Astrocyte of the cerebellum (primary cell): ENCODE data around the gene MTREX.

ENCODE experiments used
- DNase-seq: peaks from one replicate; pipeline ENCODE4 v3.0.0-alpha.2; 2011; ENCODE audit warnings: low read depth
- H3K4me3 ChIP-seq: 2 replicates; pipeline ENCODE4 v1.5.1; 2011; ENCODE audit warnings: mild to moderate bottlenecking, low read depth, low read length, moderate library complexity
- CTCF ChIP-seq: IDR thresholded peaks from 2 replicates; pipeline ENCODE4 v1.5.1; 2012; ENCODE audit warnings: low read length, low read depth, moderate library complexity, mild to moderate bottlenecking; ENCODE audit errors: missing control alignments
- in situ Hi-C: cut with HindIII; loops from 2 replicates; pipeline ENCODE4 v1.10.0; 2017; ENCODE audit warnings: low sequenced_read_pairs

The MTREX gene

DNA sequence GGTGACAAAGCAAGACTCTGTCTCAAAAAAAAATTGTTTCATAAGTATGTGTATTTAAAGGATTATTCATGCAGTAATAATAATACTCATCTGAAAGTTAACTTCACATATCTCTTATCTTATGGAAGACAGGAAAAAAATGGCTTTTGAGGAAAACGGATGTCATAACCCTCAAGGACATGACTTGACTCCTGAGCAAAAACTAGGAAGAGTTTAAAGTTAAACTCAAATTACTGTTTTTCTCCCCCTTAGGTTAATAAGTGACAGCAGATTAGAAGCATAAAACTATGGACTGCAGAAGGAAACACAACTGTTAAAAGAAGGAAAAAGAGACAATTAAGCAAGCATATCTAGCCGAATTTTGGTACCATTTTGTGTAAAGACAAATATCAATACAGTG is 16.8 kb upstream of the MTREX start:
- DNase-seq, result no peak
- no peak for TF ChIP-seq CTCF
- in situ Hi-C loops, result no loop called here
- H3K4me3 ChIP-seq, result no peak overlapping the region

- no peak for DNase-seq
- H3K4me3 ChIP-seq, result no peak overlapping the region
- in situ Hi-C loops, result no loop called here
- no peak for TF ChIP-seq CTCF
These were observed 12.9 kb upstream of the MTREX start for GRCh38 chr5:55294935-55295334.

DNA sequence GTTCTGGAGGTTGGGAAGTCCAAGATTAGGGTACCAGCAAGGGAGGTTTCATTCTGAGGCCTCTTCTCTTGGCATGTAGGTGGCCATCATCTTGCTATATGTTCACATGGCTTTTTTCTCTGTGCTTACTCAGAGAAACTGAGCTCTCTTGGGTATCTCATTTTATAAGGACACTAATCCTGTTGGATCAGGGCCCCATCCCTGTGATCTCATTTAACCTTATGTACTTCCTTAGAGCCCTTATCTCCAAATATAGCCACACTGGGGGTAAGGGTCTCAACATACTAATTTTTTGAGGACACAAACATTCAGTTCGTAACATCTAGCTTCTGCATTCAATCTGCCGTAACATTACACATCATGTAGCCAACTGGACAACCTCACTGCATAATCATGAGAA is 6.9 kb upstream of the MTREX start:
- no peak overlapping the region for H3K4me3 ChIP-seq
- in situ Hi-C loops, result no loop called here
- DNase-seq, result no peak
- TF ChIP-seq CTCF, result no peak

DNA sequence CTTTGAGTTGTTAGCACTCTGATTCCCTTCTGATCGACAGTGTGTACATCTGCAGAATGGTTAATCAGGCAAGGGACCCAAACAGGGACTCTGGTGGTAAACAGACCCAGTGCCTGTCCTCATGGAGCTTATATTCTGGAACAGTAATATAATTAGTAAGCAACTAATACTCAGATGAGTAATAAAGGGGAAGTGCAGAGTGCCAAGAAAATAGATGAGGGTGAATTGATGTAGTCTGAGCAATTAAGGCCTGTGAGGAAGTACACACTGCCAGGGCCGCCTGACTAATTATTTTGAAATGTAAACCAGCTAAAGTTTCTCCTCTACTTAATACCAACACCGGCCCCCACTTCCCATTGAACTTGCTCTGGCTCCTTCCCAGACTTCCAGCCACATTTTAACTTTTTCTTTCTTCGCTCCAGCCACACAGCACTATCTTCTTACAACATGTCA is 4.5 kb upstream of the MTREX start:
- in situ Hi-C loops, result no loop called here
- no peak overlapping the region for H3K4me3 ChIP-seq
- DNase-seq, result peak; percentile 85
- no peak for TF ChIP-seq CTCF

GRCh38 chr5:55304584-55304983 is 3.2 kb upstream of the MTREX start:
- no peak overlapping the region for H3K4me3 ChIP-seq
- no peak for TF ChIP-seq CTCF
- DNase-seq, result no peak
- in situ Hi-C loops, result no loop called here

DNA sequence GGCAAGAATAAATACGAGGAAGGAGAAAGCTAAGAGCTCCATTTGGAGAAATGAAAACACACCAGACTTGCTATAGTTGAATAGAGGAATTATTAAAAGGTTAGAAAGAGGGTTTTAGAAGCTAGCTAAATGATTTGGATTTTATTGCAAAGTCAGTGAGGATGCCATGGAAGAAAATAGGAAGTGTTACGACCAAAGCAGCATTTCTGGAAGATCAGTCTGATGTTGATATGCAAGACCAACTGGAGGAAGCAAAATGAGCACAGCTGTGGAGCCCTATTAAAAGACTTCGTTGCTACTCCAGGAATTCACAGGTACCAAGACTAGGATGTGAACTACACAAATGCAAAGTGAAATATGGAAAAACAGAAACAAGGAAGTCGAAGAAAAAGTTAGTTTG is 2.4 kb upstream of the MTREX start:
- no peak for DNase-seq
- H3K4me3 ChIP-seq, result peak overlapping the region; percentile 74
- in situ Hi-C loops, result no loop called here
- TF ChIP-seq CTCF, result no peak

DNA sequence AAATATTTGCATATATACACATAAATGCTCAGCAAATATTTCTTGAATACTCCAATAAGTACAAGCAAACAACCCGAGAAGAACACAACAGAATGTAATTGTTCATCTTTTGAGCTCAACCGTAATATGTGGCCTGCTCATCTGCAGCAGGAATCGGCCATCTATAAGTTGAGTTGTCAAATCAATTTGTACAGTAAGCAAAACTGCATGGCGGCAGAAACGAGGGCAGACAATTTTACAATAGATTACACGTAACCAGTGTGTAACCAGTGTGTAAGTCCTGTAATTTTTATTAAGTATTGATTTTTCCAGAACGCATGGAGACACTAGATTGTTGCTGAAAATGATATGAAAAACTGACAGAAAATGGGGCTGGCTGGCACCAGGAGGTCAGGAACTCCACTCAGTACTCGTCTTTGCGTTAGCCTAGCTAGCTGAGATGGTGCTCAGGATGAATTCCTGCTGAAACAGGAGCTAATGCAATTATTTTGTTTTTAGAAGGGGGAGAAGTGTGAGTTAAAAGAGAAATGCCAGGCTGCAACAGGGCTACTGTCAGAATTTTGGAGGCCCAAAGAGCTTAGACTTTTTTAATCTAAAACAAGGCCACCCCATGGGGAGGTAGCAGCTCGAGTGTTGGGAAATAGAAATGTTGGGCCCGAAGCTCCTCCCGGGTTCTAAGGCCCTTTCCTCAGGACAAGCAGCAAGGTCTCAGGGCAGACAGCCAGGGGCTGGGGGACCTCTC is 977 bp upstream of the MTREX start:
- in situ Hi-C loops, result no loop called here
- peak overlapping the region; percentile 74 for H3K4me3 ChIP-seq
- DNase-seq, result no peak
- TF ChIP-seq CTCF, result no peak
